Stimulated activated CD8-positive, alpha-beta memory T cell treated with anti-CD3 and anti-CD28 coated beads, Interleukin-15, amount 100 ng/mL, for 4 hours (primary cell): Measurements from ENCODE around the gene ABHD16B.
"Not testable (repeated sequence)": the region's sequence is repeated elsewhere in the genome, so short reads cannot be mapped to it uniquely, and the experiment has no call there.

ENCODE experiments used
- DNase-seq, 2 donors: peaks; one replicate each; pipeline ENCODE4 v3.0.0-alpha.2; 2020; ENCODE audit warnings: low read depth in 2 of 2

ABHD16B gene

DNA sequence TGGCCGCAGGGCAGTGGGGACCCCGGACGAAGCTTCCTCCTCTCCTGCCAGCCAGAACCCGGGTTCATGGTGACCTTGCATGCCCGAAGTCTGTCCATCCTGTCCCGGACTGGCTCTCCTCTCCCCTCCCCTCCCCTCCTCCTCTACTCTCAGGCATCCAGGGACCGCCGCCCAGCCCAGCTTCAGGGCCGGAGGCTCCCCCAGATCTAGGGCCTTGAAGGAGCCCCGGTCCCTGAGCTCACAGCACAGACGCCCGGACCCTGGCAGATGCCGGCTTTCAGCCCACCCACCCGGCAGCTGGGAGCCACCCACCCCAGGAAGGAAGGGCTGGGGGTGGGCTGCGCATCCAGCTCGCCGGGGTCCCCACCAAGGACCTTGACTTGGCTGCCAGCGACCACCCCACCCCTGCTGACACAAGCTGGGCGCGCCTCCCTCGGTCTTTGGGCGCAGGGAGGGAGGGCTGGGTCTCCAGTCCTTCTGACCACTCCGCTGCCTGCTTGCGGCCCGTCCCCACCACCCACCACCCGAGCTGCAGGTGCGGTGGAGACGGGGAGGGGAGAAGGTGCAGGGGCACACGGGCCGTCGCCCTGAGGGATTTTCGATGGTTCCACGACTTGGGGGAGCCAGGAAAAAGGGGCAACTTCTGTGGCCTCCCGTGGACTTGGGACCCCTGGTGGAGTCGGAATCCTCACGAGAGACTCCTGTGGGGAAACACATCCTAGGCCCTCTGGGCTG, 5.8 kb upstream of the ABHD16B start:
- DNase-seq, result no peak

DNA sequence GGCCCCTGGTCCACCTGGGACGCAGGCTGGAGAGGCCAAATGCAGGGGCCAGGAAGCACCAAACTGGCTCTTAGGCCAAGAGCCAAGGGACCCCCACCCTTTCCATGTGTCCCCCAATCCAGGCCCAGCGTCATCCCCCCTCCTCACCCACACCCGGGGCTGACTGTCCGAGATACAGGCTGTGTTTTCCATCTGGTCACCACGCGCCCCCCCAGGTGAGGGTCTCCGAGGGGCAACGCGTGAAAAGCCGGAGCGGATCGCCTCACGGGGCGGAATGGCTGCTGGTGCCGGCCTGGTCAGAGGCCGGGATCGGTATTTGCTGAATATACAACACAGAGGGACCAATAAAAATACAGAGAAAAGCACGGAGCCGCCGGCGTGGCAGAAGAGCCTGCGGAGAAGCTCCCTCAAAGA, 5.2 kb upstream of the ABHD16B start:
- no peak for DNase-seq

DNA sequence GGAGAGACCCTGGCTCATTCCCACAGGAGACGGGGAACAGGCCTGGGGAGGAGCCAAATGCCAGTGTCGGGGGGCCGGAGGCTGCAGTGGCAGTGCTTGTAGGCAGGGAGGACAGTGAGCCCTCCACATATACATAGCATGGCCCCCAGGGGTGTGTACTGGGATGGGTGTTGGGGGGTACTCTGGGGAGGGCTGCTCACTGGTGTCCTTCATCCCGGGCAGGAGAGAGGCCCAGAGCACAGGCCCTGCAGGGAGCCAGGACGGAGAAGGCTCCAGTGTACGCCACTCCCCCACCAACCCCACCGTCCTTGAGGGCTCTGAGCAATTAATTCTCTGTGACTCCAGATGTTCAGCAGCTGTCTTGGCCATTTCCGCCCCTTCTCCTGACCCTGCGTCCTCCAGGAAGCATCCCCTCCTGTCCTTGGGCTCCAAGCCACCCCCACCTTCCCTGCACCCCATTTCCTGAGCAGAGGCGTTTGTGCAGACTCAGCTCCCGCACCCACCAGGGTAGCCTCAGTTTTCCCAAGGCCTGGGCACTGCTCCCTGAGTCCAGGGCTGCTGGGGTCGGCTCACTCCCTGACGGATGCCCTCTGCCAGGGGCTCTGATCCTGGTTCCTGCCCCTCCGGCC, 3.4 kb upstream of the ABHD16B start:
- DNase-seq, result no peak

DNA sequence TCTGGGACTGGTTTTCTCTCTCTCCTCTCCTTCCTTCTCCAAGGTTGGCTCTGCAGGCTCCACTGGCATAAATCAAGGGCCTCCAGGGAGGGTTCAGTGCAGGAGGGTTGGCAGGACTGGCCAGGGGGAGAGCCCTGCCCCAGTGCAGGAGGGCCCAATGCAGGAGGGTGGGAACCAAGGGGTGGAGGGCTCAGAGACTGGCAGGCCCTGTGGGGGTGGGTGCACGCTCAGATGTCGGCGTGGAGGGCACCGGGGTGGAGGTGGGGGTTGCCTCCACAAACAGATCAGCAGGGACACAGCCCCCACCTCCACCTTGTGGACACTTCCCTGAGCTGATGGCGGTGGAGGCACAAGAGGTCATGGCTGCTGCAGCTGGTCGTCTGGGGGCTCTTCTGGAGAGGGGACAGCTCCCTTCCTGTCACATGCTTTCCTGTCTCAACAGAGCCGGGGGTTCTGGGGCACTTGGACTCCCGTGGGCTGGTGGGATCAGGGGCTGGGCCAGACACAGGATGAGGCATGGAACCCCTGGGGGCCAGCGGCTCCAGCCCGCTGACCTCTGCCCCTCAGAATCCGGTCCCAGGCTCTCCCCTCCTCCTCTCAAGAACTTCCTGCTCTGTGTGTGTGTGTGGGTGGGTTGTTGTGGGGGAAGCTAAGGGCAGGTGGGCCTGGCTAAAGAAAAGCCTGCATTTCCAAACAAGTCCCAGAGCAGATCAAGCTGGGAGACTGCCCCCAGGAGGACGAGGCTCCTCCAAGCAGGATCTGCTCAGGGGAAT, 2.7 kb upstream of the ABHD16B start:
- no peak for DNase-seq

DNA sequence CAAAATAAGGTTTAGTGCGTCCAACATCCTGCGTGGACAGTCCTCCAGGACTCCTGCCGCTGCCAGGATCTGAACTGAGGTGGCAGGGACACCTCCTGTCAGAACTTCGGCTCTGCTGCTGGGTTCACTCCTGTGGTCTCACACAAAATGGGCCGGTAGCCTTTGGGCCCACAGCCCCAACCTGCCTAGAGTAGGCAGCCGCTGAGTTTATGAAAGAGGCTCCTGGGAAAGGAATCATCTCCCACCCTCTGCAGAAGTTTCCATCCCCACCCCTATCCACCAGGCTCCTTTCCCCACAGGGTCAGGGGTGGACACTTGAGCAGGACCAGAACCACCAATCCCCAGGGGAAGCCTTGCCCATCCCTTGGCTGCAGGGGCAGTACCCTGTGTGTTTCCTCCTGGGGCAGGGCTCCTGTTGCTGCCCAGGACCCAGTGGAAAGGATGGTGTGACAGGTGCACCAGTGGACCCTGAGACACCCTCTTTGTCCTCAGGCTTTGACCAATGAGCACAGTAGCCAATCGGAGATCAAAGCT, 2.1 kb upstream of the ABHD16B start:
- no peak for DNase-seq

DNA sequence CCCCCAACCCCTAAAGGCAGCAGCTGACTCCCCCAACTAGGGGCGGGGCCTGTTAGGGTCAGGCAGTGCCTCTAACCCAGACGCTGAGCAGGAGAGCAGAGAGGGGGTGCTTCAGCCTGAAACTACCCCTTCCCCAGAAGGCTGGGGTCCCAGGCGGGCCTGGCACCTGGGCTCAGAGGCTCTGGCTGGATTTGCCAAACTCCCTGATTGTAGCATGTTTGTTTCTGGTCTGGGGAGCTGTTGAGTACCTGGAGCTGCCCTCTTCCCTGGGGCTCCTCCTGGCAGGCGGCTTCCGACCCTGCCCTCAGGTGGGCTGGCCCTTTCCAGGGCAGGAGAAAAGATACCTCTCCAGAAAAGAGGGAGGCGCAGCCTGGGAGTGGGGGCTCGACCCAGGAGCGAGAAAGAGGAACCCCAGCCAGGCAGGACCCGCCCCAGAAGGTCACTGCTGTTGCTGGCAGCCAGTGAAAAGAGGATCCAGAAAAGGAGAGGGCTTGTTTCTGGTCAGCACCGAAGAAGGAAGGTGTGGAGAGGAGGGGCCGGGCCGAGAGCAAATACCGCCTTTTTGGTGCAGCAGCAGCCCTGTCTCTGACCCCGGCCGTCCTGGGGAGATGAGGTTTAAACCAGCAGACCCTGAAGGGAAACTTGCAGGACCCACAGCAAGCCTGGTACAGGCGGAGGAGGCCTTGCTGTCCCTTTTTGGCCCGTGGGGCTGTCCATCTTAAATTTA, 810 bp upstream of the ABHD16B start:
- no peak for DNase-seq

DNA sequence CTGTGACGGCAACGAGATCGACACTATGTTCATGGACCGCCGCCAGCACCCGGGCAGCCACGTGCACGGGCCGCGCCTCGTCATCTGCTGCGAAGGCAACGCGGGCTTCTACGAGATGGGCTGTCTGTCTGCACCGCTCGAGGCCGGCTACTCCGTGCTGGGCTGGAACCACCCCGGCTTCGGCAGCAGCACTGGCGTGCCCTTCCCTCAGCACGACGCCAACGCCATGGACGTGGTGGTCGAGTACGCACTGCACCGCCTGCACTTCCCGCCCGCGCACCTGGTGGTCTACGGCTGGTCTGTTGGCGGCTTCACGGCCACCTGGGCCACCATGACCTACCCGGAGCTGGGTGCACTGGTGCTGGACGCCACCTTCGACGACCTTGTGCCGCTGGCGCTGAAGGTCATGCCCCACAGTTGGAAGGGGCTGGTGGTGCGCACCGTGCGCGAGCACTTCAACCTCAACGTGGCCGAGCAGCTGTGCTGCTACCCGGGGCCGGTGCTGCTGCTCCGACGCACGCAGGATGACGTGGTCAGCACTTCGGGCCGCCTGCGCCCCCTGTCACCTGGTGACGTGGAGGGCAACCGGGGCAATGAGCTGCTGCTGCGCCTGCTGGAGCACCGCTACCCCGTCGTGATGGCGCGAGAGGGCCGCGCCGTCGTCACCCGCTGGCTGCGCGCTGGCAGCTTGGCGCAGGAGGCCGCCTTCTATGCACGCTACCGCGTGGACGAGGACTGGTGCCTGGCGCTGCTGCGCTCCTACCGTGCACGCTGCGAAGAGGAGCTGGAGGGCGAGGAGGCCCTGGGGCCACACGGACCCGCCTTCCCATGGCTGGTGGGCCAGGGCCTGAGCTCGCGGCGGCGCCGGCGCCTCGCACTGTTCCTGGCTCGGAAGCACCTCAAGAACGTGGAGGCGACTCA, 943 bp downstream of the ABHD16B start:
- DNase-seq, result no peak

DNA sequence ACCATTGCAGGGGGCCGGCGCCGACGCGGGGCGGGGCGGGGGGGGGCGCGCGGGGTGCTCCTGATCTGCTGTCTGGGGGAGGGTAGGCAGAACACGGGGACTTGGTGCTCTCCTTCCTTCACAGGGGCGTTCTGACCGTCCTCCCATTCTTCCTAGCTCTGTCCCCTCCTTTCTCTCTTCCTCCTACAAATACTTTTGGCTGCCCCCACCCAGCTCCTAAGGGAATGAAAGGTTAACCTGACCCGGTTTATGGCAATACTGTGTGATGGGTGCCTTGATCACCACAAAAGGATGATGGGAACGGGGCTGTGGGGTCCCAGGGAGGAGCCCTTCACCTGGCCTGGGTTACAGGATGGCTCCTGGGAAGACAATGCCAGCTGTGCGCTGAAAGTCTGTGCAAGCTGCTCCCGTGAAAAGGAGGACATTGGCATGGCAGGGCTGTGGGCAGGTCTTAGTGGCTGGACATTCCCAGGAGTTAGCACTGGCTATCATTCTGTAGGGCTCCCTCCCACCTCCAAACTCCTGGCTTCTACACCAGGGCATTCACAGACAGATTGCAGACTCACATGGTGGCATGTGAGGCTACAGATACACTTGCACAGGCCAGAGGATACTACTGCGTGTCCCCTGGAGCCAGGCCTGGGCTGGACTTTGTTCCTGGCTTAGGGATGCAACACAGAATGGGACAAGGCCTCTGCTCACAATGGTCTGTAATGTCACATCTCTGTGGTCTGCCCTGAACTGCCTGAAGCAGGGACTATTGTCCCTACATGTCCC, 1.9 kb downstream of the ABHD16B start:
- DNase-seq, result no peak

DNA sequence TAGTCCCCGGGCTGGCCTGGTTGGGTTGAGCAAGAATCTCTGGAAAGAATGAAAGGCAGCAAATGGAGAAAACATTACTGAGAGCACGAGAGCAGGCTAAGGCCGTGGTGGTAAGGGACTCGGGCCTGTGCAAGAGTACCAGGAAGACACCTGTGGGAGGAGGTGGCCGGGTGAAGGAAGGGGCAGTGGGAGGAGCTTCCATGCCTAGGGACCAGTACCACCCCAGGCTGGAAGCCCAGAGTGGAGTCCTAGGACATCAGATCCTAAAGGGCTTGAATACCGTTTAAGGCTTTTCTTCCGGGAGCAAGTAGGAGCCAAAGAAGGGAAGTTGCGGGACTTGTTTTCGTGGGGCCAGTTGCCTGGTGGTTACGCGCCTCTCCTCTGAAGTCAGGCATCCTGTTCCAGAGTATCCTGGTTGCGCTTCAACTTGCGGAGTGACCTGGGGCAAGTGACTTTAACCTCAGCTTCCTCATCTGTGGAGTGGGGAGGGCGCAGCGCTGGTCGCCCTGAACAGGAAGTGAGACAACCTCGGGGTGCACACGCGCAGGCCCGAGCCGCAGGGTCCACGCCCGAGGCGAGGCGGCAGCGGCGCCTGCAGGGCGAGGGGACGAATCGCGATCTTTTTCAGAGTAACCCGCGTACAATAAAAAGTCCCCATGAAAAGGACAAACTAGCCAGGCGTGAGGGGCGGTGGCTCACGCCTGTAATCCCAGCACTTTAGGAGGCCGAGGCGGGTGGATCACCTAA, 2.7 kb downstream of the ABHD16B start:
- DNase-seq, result peak; percentile 59 to 65

DNA sequence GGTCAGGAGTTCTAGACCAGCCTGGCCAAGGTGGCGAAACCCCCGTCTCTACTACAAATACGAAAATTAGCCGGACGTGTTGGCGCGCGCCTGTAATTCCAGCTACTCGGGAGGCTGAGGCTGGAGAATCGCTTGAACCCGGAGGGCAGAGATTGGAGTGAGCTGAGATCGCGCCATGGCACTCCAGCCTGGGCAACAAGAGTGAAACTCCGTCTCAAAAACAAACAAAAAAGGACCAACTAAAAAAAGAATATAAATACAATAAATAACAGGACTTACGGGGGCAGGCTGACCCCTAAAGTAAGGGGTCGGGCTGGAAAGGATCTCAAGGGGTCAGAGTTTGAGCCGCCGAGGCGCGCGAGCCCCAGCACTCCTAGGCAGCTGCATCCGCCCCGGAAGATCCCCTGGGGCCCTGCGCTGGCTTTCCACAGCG, 3.3 kb downstream of the ABHD16B start:
- no peak for DNase-seq

DNA sequence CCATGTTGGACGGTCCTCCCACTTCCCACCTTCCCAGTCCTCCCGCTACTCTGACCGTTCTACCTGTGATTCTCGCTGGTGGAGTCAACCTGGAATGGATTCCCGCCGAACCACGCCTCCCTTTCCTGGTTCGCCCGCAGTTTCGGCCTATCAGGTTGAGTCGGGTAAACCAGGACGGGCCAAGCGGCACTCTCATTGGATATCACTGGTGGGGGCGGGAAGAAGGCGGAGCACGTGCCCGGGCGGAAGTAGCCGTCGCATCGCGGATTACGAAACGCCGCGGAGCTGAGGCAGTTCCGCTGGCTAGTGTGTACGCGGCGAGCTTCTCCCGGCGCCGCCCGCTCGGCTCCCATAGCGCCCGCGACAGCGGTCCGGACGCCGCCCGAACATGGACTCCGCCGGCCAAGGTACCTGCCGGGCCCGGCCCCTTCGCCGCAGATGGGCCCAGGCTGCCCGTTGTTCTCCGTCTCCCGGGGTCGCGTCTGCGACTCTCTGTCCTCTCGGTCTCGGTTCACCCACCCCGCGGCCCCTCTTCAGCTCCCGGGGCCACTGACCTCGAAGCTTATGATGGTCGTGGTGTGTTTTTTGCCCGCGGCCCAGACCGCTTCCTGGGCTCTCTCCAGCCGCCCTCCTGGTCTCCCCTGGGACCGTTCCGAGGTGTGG, 3.8 kb downstream of the ABHD16B start, which contains the start of gene TPD52L2:
TPD52L2 (plus strand) TSS at position 293 of the 663 bp plus-strand sequence; CDS start at position 389, 96 bp downstream.
- DNase-seq, result peak; percentile 94 to 96

DNA sequence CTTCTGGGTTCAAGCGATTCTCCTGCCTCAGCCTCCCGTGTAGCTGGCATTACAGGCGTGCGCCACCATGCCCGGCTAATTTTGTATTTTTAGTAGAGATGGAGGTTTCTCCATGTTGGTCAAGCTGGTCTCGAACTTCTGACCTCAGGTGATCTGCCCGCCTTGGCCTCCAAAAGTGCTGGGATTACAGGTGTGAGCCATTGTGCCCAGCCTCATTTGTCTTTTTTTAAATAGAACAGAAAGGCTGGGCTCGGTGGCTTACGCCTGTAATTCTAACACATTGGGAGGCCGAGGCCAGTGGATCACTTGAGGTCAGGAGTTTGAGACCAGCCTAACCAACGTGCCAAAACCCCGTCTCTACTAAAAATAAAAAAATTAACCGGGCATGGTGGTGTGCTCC, 5.7 kb downstream of the ABHD16B start:
- DNase-seq, result not testable (repeated sequence)

DNA sequence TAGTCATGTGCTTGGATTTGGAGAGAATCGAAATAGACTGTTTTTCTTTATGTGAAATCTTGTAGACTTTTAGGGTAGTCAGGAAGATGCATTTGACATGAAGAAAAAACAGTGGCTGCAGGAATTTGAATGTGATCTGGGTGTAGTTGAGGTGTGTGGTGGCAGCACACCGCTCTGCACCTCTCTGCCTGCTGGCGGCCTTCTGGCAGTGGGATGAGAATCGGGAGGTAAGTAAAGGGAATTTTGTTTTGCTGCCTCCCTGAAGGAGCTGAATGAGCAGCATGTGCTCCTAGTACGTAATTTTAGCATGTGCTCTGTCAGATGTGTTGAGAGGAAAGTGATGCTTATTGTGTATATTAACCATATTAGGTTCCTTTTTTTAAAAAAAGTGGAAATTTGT, 7.0 kb downstream of the ABHD16B start:
- DNase-seq, result no peak

DNA sequence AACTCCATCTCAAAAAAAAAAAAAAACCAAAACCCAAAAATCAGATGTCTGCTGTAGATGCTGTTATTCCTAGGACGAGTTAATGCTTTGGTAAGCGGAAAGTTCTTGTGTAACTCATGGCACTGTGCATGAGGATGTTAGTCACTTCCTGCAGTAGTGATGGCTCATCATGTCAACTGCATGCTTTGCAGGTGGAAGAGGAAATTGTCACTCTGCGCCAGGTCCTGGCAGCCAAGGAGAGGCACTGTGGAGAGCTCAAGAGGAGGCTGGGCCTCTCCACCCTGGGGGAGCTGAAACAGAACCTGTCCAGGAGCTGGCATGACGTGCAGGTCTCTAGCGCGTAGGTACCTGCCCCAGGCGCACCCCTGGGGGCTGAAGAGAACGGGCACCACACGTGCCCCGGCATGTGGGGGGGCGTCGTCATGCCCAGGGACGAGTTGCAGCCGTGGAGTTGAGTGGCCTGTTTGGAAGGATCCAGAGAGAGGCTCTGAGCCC, 12.2 kb downstream of the ABHD16B start:
- DNase-seq, result no peak

DNA sequence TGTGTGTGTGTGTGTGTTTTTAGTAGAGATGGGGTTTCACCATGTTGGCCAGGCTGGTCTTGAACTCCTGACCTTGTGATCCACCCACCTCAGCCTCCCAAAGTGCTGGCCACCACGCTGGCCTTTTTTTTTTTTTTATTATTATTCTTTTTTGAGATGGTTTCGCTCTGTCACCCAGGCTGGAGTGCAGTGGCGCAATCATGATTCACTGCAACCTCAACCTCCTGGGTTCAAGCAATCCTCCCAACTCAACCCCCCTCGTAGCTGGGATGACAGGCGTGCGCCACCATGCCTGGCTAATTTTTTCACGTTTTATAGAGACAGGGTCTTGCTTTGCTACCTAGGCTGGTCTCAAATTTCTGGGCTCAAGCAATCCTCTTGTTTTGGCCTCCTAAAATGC, 12.9 kb downstream of the ABHD16B start:
- not testable (repeated sequence) for DNase-seq

DNA sequence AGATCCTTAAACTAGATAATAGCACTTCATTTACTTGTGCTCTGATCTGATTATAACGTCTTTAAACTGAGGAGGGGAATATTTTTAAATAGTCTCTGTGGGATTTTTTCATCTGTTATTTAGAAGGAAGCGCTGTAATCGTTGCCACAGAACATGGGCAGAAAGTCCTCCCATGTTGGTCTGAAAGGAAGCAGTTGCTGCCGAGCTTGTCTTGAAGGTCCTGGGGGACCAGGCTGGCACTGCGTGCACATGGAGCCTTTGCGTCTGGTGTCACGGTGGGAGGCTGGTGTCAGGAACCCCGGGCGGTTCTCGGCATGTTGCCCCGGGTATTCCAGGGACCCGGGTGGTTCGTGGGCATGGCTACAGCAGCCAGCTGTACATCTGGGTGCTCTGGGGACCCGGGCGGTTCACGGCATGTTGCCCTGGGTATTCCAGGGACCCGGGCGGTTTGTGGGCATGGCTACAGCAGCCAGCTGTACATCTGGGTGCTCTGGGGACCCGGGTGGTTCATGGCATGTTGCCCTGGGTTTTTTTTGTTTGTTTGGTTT, 15.3 kb downstream of the ABHD16B start:
- DNase-seq, result no peak

DNA sequence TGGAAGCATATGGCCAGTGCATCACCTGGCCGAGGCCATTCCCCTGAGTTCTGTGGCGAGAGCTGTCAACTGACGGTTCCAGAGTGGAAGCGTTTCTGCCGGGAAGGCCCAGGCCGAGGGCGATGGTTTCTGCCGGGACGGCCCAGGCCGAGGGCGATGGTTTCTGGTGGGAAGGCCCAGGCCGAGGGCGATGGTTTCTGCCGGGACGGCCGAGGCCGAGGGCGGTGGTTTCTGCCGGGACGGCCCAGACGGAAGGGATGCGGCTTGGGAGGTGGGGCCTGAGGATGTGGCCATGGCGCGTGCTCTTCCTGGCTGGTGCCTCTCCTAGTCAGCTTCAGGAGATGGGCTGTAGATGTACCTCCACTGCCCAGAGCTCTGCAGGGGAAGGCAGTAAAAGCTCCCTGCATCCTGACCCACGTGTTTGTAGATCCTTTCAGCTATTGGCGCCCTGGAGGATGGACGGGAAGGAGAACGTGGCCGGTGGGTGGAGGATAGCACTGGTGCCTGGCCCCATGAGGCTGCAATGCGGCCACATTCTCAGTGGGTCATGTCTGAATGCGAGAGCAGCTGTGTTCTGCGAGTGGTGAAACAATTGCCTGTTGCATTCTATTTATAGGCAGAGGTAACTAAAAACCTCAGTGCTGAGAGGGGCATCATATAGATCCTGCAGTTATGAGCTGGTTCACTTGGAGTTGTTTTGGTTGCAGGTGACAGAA, 16.6 kb downstream of the ABHD16B start:
- DNase-seq, result no peak
